ENCODE data around the gene PNKD. TPM values are rescaled to one million over a fixed set of nuclear protein-coding genes. Genes with fewer than 3 reads are reported as not detected.
A peak's percentile ranks its signal among the peaks of the same experiment; 100 is the strongest.

PNKD gene
- total RNA-seq, 1 donor, result 26.8 TPM

- H3K4me3 ChIP-seq (ENCODE audit: low read depth, low read length), result no peak overlapping the region
- DNase-seq (ENCODE audit: low read depth), result no peak
- TF ChIP-seq, protein P1, sequence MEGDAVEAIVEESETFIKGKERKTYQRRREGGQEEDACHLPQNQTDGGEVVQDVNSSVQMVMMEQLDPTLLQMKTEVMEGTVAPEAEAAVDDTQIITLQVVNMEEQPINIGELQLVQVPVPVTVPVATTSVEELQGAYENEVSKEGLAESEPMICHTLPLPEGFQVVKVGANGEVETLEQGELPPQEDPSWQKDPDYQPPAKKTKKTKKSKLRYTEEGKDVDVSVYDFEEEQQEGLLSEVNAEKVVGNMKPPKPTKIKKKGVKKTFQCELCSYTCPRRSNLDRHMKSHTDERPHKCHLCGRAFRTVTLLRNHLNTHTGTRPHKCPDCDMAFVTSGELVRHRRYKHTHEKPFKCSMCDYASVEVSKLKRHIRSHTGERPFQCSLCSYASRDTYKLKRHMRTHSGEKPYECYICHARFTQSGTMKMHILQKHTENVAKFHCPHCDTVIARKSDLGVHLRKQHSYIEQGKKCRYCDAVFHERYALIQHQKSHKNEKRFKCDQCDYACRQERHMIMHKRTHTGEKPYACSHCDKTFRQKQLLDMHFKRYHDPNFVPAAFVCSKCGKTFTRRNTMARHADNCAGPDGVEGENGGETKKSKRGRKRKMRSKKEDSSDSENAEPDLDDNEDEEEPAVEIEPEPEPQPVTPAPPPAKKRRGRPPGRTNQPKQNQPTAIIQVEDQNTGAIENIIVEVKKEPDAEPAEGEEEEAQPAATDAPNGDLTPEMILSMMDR (IDR thresholded peaks at IDR 0.05; ENCODE audit: insufficient read depth, low read depth, low read length), result no peak
These were observed 10.0 kb downstream of the PNKD start for GRCh38 chr2:218280260-218280870.

DNA sequence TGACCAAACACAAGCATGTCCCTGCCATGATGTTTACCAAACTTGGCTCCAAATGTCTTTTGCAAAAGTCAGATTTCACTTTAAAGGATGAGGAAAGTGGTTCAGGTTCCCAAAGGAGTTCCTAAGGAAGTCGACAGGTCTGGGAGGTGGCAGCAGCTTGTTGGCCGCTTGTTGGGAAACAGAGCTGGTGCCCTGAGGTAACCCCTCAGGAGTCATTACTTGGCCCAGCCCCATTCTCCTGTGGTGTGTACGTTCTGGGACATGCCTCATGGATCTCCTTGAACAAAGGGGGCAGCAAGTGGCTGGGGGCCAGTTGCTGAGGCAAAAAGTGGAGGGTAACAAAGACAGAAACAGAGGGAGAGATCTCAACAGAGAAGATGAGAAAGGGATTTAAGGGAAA, 11.1 kb downstream of the PNKD start:
- no peak for DNase-seq (ENCODE audit: low read depth)
- no peak overlapping the region for H3K4me3 ChIP-seq (ENCODE audit: low read depth, low read length)
- TF ChIP-seq, protein P1 (IDR thresholded peaks at IDR 0.05; ENCODE audit: insufficient read depth, low read depth, low read length), result no peak

- H3K4me3 ChIP-seq (ENCODE audit: low read depth, low read length), result no peak overlapping the region
- DNase-seq (ENCODE audit: low read depth), result peak; percentile 33
- TF ChIP-seq, protein P1 (IDR thresholded peaks at IDR 0.05; ENCODE audit: insufficient read depth, low read depth, low read length), result no peak
These were observed 12.1 kb downstream of the PNKD start for GRCh38 chr2:218282173-218282991.

DNA sequence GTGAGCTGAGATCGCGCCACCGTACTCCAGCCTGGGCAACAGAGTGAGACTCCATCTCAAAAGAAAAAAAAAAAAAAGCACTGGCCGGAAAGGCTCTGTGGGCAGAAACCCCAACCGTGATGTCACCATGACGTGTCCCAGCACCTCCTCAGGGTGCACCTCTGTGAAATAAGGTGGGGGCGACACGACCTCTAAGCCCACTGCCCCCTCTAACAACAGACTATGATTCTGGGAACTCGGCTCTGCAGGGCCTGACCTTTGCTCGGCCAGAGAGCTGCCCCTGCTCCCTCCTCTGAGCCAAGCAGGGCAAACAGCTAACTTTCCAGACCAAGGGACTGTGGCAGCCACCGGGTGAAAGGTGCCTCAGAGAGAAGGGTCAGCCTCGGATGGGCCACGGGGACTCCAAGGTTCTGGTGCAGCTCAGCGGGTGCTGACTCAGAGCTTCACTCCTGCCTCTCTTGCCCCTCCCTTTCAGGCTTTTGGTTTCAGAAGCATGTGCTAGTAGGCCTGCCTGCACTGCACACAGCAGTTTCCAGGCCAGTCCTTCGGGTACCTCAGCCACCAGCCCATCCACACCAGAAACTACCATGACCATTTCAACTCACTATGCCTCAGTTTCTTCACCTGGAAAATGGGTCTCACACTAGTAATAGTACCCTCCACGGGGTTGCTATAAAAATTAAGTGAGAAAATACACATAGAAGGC, 13.9 kb downstream of the PNKD start:
- H3K4me3 ChIP-seq (ENCODE audit: low read depth, low read length), result no peak overlapping the region
- peak; percentile 86 for DNase-seq (ENCODE audit: low read depth)
- TF ChIP-seq, protein P1 (IDR thresholded peaks at IDR 0.05; ENCODE audit: insufficient read depth, low read depth, low read length), result no peak

GRCh38 chr2:218285604-218286003, 15.3 kb downstream of the PNKD start:
- H3K4me3 ChIP-seq (ENCODE audit: low read depth, low read length), result peak overlapping the region; percentile 58
- peak; percentile 27 for DNase-seq (ENCODE audit: low read depth)
- TF ChIP-seq, protein P1 (IDR thresholded peaks at IDR 0.05; ENCODE audit: insufficient read depth, low read depth, low read length), result no peak

GRCh38 chr2:218286570-218287459, 16.5 kb downstream of the PNKD start:
- TF ChIP-seq, protein P1 (IDR thresholded peaks at IDR 0.05; ENCODE audit: insufficient read depth, low read depth, low read length), result no peak
- peak; percentile 96 for DNase-seq (ENCODE audit: low read depth)
- peak overlapping the region; percentile 58 for H3K4me3 ChIP-seq (ENCODE audit: low read depth, low read length)

Data from fibroblast of villous mesenchyme (primary cell).